ENCODE results near the gene PRKG2. TPM values are rescaled to one million over a fixed set of nuclear protein-coding genes. Genes with fewer than 3 reads are reported as not detected.

The PRKG2 gene
- total and polyA plus RNA-seq, 10 of the 15 experiments (the other 5 are each of a cell fraction or from before 2014, with no cell fraction given), result not detected

GRCh38 chr4:81137446-81137845 is 77.6 kb downstream of the PRKG2 start:
- CTCF ChIA-PET, result no interaction called here

More at GRCh38 chr4:81137446-81137845, 77.6 kb downstream of the PRKG2 start:
- TF ChIP-seq IRF4 (IDR thresholded peaks at IDR 0.05; ENCODE audit: low read depth, low read length) (no peak), PAX5 (IDR thresholded peaks at IDR 0.05; ENCODE audit: borderline replicate concordance, low read depth, low read length) (no peak), ZNF207 (IDR thresholded peaks at IDR 0.05; ENCODE audit: borderline replicate concordance) (no peak), ZNF274 (IDR thresholded peaks at IDR 0.05; ENCODE audit: insufficient read depth, insufficient read length) (no peak), RELA (IDR thresholded peaks at IDR 0.05; ENCODE audit: borderline replicate concordance, partially characterized antibody) (no peak), RUNX3 (IDR thresholded peaks at IDR 0.05; ENCODE audit: low read length) (no peak), ZNF24 (IDR thresholded peaks at IDR 0.05) (no peak), YY1 (IDR thresholded peaks at IDR 0.05; ENCODE audit: low read depth, low read length) (no peak), JUND (IDR thresholded peaks at IDR 0.05; ENCODE audit: low read depth, low read length) (no peak), CBFB (IDR thresholded peaks at IDR 0.05; ENCODE audit: low read depth) (no peak), RFX5 (IDR thresholded peaks at IDR 0.05; ENCODE audit: low read depth, low read length) (no peak), RAD51 (IDR thresholded peaks at IDR 0.05) (no peak), RAD21 (IDR thresholded peaks at IDR 0.05; ENCODE audit: insufficient read depth, low read depth, low read length) (no peak), PML (IDR thresholded peaks at IDR 0.05; ENCODE audit: low read length) (no peak), MXI1 (IDR thresholded peaks at IDR 0.05; ENCODE audit: low read depth, low read length) (no peak)
- TF ChIP-seq, protein P1, sequence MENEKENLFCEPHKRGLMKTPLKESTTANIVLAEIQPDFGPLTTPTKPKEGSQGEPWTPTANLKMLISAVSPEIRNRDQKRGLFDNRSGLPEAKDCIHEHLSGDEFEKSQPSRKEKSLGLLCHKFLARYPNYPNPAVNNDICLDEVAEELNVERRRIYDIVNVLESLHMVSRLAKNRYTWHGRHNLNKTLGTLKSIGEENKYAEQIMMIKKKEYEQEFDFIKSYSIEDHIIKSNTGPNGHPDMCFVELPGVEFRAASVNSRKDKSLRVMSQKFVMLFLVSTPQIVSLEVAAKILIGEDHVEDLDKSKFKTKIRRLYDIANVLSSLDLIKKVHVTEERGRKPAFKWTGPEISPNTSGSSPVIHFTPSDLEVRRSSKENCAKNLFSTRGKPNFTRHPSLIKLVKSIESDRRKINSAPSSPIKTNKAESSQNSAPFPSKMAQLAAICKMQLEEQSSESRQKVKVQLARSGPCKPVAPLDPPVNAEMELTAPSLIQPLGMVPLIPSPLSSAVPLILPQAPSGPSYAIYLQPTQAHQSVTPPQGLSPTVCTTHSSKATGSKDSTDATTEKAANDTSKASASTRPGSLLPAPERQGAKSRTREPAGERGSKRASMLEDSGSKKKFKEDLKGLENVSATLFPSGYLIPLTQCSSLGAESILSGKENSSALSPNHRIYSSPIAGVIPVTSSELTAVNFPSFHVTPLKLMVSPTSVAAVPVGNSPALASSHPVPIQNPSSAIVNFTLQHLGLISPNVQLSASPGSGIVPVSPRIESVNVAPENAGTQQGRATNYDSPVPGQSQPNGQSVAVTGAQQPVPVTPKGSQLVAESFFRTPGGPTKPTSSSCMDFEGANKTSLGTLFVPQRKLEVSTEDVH (IDR thresholded peaks at IDR 0.05; ENCODE audit: low read depth, partially characterized antibody), result no peak
- TF ChIP-seq, protein P2, sequence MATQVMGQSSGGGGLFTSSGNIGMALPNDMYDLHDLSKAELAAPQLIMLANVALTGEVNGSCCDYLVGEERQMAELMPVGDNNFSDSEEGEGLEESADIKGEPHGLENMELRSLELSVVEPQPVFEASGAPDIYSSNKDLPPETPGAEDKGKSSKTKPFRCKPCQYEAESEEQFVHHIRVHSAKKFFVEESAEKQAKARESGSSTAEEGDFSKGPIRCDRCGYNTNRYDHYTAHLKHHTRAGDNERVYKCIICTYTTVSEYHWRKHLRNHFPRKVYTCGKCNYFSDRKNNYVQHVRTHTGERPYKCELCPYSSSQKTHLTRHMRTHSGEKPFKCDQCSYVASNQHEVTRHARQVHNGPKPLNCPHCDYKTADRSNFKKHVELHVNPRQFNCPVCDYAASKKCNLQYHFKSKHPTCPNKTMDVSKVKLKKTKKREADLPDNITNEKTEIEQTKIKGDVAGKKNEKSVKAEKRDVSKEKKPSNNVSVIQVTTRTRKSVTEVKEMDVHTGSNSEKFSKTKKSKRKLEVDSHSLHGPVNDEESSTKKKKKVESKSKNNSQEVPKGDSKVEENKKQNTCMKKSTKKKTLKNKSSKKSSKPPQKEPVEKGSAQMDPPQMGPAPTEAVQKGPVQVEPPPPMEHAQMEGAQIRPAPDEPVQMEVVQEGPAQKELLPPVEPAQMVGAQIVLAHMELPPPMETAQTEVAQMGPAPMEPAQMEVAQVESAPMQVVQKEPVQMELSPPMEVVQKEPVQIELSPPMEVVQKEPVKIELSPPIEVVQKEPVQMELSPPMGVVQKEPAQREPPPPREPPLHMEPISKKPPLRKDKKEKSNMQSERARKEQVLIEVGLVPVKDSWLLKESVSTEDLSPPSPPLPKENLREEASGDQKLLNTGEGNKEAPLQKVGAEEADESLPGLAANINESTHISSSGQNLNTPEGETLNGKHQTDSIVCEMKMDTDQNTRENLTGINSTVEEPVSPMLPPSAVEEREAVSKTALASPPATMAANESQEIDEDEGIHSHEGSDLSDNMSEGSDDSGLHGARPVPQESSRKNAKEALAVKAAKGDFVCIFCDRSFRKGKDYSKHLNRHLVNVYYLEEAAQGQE (IDR thresholded peaks at IDR 0.05; ENCODE audit: low read depth, low read length), result no peak
- TF ChIP-seq, protein P3, sequence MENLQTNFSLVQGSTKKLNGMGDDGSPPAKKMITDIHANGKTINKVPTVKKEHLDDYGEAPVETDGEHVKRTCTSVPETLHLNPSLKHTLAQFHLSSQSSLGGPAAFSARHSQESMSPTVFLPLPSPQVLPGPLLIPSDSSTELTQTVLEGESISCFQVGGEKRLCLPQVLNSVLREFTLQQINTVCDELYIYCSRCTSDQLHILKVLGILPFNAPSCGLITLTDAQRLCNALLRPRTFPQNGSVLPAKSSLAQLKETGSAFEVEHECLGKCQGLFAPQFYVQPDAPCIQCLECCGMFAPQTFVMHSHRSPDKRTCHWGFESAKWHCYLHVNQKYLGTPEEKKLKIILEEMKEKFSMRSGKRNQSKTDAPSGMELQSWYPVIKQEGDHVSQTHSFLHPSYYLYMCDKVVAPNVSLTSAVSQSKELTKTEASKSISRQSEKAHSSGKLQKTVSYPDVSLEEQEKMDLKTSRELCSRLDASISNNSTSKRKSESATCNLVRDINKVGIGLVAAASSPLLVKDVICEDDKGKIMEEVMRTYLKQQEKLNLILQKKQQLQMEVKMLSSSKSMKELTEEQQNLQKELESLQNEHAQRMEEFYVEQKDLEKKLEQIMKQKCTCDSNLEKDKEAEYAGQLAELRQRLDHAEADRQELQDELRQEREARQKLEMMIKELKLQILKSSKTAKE (IDR thresholded peaks at IDR 0.05; ENCODE audit: low read depth, poor library complexity, severe bottlenecking), result no peak
- WGBS (ENCODE audit: insufficient coverage, insufficient replicate concordance, low lambda C conversion rate, missing lambda C conversion rate), result 4% methylated on average over 3 of the region's 3 CpGs
- no peak for ATAC-seq
- Histone ChIP-seq H3K9ac (ENCODE audit: control insufficient read depth, insufficient read depth, low read length) (no peak overlapping the region), H3K27ac (ENCODE audit: control insufficient read depth, insufficient read depth) (no peak overlapping the region), H3K4me2 (ENCODE audit: control insufficient read depth, insufficient read depth) (no peak overlapping the region), H2AFZ (ENCODE audit: control insufficient read depth, low read depth, low read length) (no peak overlapping the region), H3K9me3 (replicated peaks; ENCODE audit: control insufficient read depth, insufficient read depth, low read length) (no peaks in the 10 kb centered on the region), H3K27me3 (replicated peaks in 1 of 2; ENCODE audit: control insufficient read depth in 2 of 2, insufficient read depth in 2 of 2, low read length in 1 of 2) (no peaks in the 10 kb centered on the region), H3K36me3 (ENCODE audit: control insufficient read depth in 2 of 2, insufficient read depth in 2 of 2, low read length in 1 of 2) (no peaks in the 10 kb centered on the region), H3K79me2 (ENCODE audit: control insufficient read depth, insufficient read depth, low read length) (no peaks in the 10 kb centered on the region), H4K20me1 (ENCODE audit: control insufficient read depth, insufficient read depth) (no peaks in the 10 kb centered on the region), H3K4me1 (ENCODE audit: control insufficient read depth, insufficient read depth, low read length) (no peaks in the 10 kb centered on the region), H3K4me3 (no peak overlapping the region)
- intact Hi-C loops (cut with micrococcal nuclease; ENCODE audit: unreplicated experiment), result no loop called here
- RAD21 ChIA-PET (ENCODE audit: unreplicated experiment), result no interaction called here
- POLR2A ChIA-PET, result no interaction called here
- SMC1A ChIA-PET (ENCODE audit: uncharacterized antibody, unreplicated experiment), result no interaction called here
- FAIRE-seq, result no peak
- in situ Hi-C loops (cut with MboI), result no loop called here
- DNase-seq (ENCODE audit: low read depth, low spot score), result no peak
- no TSS peak for BruUV-seq (replicated peaks)
